Naive thymus-derived CD8-positive, alpha-beta T cell (primary cell): Measurements from ENCODE around the gene ARMC7. TPM values are rescaled to one million over a fixed set of nuclear protein-coding genes. Genes with fewer than 3 reads are reported as not detected.

Experiments used
- ATAC-seq, 2 donors: fragments of 150-1000 bp; cut with Tn5 transposase in 1 of 2; sonication (Bioruptor Pico), chemical (Tn5 transposase) in 1 of 2; 1 replicate in 1 of 2; 2 replicates in 1 of 2; pipeline ENCODE4 v1.10.0; 2021; ENCODE audit warnings: mild to moderate bottlenecking in 2 of 2, moderate library complexity in 2 of 2
- POLR2A ChIA-PET: fragments of 350-600 bp; sonication (Branson Sonifier 250); formaldehyde crosslinking; loops from one replicate; lab custom pipeline; 2021; ENCODE audit warnings: antibody characterized with exemption; lab: Charles Lee
- DNase-seq, 10 donors: peaks; one replicate each; pipeline versions ENCODE4 v3.0.0 to v3.0.0-alpha.2; 2020 to 2022
- H3K27ac Mint-ChIP-seq, 10 donors: one replicate each; pipeline ENCODE4 v1.8.0; 2020 to 2022; ENCODE audit warnings: mild to moderate bottlenecking in 10 of 10, mixed read lengths in 10 of 10, moderate library complexity in 4 of 10, inconsistent platforms in 1 of 10
- H3K27me3 Mint-ChIP-seq, 5 donors: one replicate each; pipeline ENCODE4 v1.8.0; 2021 to 2022; ENCODE audit warnings: mixed read lengths in 5 of 5
- H3K36me3 Mint-ChIP-seq, 3 donors: one replicate each; pipeline ENCODE4 v1.8.0; 2020 to 2022; ENCODE audit warnings: mixed read lengths in 3 of 3, mild to moderate bottlenecking in 2 of 3, inconsistent platforms in 1 of 3
- H3K4me1 Mint-ChIP-seq, 4 donors: one replicate each; pipeline ENCODE4 v1.8.0; 2021 to 2022; ENCODE audit warnings: mixed read lengths in 4 of 4
- H3K4me3 Mint-ChIP-seq, 10 donors: one replicate each; pipeline ENCODE4 v1.8.0; 2020 to 2022; ENCODE audit warnings: mild to moderate bottlenecking in 10 of 10, mixed read lengths in 10 of 10, moderate library complexity in 6 of 10, inconsistent platforms in 1 of 10
- H3K9me3 Mint-ChIP-seq, 9 donors: one replicate each; pipeline ENCODE4 v1.8.0; 2020 to 2022; ENCODE audit warnings: mixed read lengths in 9 of 9, mild to moderate bottlenecking in 3 of 9, inconsistent platforms in 1 of 9, moderate library complexity in 1 of 9
- polyA plus RNA-seq, 3 donors: library from polyadenylated mRNA; unstranded; fragments of 300-500 nt; fragmentation: Illumina TruSeq; gene quantifications; one replicate each; pipeline ENCODE4 v1.2.3, GENCODE V29; 2021
- total RNA-seq, 8 experiments: library from RNA in 2 of 8; stranded (reverse) in 2 of 8; gene quantifications; one replicate each; pipeline ENCODE4 v1.2.3 and lab custom pipeline; 2021 to 2026

Gene ARMC7
- total and polyA plus RNA-seq, 5 experiments from 2014 or later = 2.7 to 16.7 (median 3.3) TPM

GRCh38 chr17:75108193-75108592, 1.6 kb upstream of the ARMC7 start:
- POLR2A ChIA-PET = interaction anchor here (0.6 kb wide), 1 partner anchor 214 kb away, joined by 5 read pairs; no protein-coding TSS in a partner anchor
- Mint-ChIP-seq H3K4me3 (peak overlapping the region; percentile 60 to 93 (median 86)), H3K27ac (peak overlapping the region in 5 of 10 donors; percentile 17 to 92 (median 71))

GRCh38 chr17:75109046-75109406, 743 bp upstream of the ARMC7 start:
- Mint-ChIP-seq H3K36me3 (peaks cover 0 to 9% (median 0%) of the 10 kb centered on the region in 3 donors), H3K4me1 (peaks cover 15 to 33% (median 29%) of the 10 kb centered on the region in 4 donors), H3K27me3 (no peaks in the 10 kb centered on the region), H3K27ac (peak overlapping the region in 9 of 10 donors; percentile 17 to 93 (median 87)), H3K9me3 (no peaks in the 10 kb centered on the region), H3K4me3 (peak overlapping the region; percentile 79 to 93 (median 87))
- POLR2A ChIA-PET = interaction anchor here (0.6 to 3.5 kb wide), 16 partner anchors 12 to 297 kb away, joined by 3 to 26 read pairs (median 6); partner anchors contain the start of genes GRB2, MRPL58, NT5C and NUP85
- ATAC-seq = peak; percentile 9 to 39
- DNase-seq = peak in 4 of 10 donors; percentile 5 to 32 (median 30)

More at GRCh38 chr17:75108193-75108592, 1.6 kb upstream of the ARMC7 start:
- H3K36me3 Mint-ChIP-seq = peaks cover 0 to 8% (median 0%) of the 10 kb centered on the region in 3 donors
- no peaks in the 10 kb centered on the region for H3K27me3 Mint-ChIP-seq
- H3K9me3 Mint-ChIP-seq = no peaks in the 10 kb centered on the region
- H3K4me1 Mint-ChIP-seq = peaks cover 11 to 27% (median 26%) of the 10 kb centered on the region in 4 donors
- no peak for DNase-seq
- no peak for ATAC-seq

DNA sequence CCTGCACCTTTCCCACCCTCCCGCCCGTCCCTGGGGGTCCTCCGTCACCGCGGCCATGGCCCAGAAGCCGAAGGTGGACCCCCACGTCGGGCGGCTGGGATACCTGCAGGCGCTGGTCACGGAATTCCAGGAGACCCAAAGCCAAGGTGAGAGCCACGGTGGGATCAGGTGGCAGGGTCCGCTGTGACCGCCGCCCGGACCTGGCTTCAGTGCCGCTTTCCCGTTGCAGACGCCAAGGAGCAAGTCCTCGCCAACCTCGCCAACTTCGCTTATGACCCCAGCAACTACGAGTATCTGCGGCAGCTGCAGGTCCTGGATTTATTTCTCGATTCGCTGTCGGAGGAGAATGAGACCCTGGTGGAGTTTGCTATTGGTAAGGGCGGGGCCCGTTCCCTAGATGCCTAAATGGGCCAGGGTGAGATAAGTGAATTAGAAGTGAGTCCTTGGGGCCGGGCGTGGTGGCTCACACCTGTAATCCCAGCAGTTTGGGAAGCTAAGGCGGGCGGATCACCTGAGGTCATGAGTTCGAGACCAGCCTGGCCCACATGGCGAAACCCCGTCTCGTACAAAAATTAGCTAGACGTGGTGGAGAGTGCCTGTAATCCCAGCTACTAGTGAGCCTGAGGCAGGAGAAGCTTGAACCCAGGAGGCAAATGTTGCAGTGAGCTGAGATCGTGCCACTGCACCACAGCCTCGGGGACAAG, 617 bp downstream of the ARMC7 start:
- peak in 4 of 10 donors; percentile 5 to 31 (median 24) for DNase-seq
- H3K27ac Mint-ChIP-seq = peak overlapping the region; percentile 55 to 96 (median 90)
- H3K36me3 Mint-ChIP-seq = peaks cover 0 to 8% (median 0%) of the 10 kb centered on the region in 3 donors
- peak overlapping the region; percentile 82 to 93 (median 88) for H3K4me3 Mint-ChIP-seq
- peaks cover 20 to 45% (median 41%) of the 10 kb centered on the region in 4 donors for H3K4me1 Mint-ChIP-seq
- POLR2A ChIA-PET = interaction anchor here (0.6 to 3.5 kb wide), 19 partner anchors 18 to 295 kb away, joined by 3 to 26 read pairs (median 6); partner anchors contain the start of genes GRB2, MRPL58, NT5C and NUP85
- no peaks in the 10 kb centered on the region for H3K9me3 Mint-ChIP-seq
- no peaks in the 10 kb centered on the region for H3K27me3 Mint-ChIP-seq
- no peak for ATAC-seq

GRCh38 chr17:75111777-75112335, 2.1 kb downstream of the ARMC7 start:
- peak overlapping the region in 9 of 10 donors; percentile 61 to 87 (median 71) for H3K4me3 Mint-ChIP-seq
- peaks cover 20 to 53% (median 44%) of the 10 kb centered on the region in 4 donors for H3K4me1 Mint-ChIP-seq
- ATAC-seq (no peak), DNase-seq (no peak)
- POLR2A ChIA-PET = interaction anchor here (0.6 to 5.8 kb wide), 7 partner anchors 11 to 140 kb away, joined by 3 to 49 read pairs (median 8); partner anchors contain the start of genes MRPL58 and NT5C
- peaks cover 0 to 8% (median 0%) of the 10 kb centered on the region in 3 donors for H3K36me3 Mint-ChIP-seq
- no peaks in the 10 kb centered on the region for H3K9me3 Mint-ChIP-seq
- no peaks in the 10 kb centered on the region for H3K27me3 Mint-ChIP-seq
- H3K27ac Mint-ChIP-seq = peak overlapping the region; percentile 48 to 88 (median 78)

- Mint-ChIP-seq H3K27ac (peak overlapping the region; percentile 89 to 98 (median 94)), H3K9me3 (no peaks in the 10 kb centered on the region), H3K27me3 (no peaks in the 10 kb centered on the region), H3K36me3 (peaks cover 0 to 13% (median 1%) of the 10 kb centered on the region in 3 donors), H3K4me3 (peak overlapping the region; percentile 84 to 96 (median 90)), H3K4me1 (peaks cover 19 to 63% (median 40%) of the 10 kb centered on the region in 4 donors)
- DNase-seq (peak; percentile 79 to 95 (median 90)), ATAC-seq (peak; percentile 68 to 72)
- POLR2A ChIA-PET = interaction anchor here (0.5 to 5.8 kb wide), 25 partner anchors 10 to 671 kb away, joined by 3 to 49 read pairs (median 7); partner anchors contain the start of genes ATP5PD, GGA3, JPT1 and KCTD2
Measured at GRCh38 chr17:75113798-75114551, 4.2 kb downstream of the ARMC7 start.

DNA sequence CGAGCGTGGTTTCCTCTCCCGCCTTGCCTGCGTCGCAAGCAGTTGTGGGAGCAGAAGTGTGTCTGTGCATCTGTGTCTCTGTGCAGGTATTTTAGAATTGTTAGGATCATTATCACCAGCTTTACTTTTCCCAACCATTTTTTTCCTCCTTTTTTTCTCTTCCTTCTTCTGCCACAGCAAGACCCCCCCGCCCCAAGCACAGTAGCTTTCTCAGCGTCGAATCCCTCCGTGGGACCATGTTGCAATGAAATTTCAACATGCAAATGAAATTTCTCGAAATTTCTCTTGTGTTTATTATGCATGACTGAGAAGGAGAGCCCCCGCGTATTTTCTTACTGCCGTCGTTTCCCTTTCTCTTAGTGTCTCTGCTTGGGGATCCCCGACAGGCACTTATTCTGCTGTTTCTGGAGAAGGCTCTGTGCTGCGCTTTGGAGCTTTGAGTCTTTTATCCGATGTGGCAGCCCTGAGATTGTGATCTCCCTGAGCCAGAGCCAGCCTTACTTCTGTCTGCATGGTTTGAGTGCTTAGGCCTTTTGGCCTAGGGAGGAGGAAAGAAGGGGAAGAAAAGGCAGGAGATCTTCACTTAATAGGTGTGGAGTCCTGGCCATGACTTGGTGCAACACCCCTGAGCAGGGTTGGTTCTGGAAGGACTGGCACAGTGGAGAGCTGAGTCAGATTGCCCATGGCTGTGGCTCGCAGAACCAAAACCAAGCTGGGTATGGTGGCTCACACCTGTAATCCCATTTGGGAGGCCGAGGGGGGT, 5.0 kb downstream of the ARMC7 start:
- DNase-seq (no peak), ATAC-seq (peak in 1 of 2 donors; percentile 7)
- Mint-ChIP-seq H3K4me1 (peaks cover 19 to 62% (median 39%) of the 10 kb centered on the region in 4 donors), H3K9me3 (no peaks in the 10 kb centered on the region), H3K36me3 (peaks cover 0 to 15% (median 1%) of the 10 kb centered on the region in 3 donors), H3K27ac (peak overlapping the region; percentile 89 to 98 (median 94)), H3K4me3 (peak overlapping the region; percentile 84 to 96 (median 90)), H3K27me3 (no peaks in the 10 kb centered on the region)
- POLR2A ChIA-PET = interaction anchor here (0.5 to 5.8 kb wide), 24 partner anchors 9 to 1116 kb away, joined by 3 to 49 read pairs (median 8); partner anchors contain the start of genes ATP5PD, GGA3, JPT1 and KCTD2

DNA sequence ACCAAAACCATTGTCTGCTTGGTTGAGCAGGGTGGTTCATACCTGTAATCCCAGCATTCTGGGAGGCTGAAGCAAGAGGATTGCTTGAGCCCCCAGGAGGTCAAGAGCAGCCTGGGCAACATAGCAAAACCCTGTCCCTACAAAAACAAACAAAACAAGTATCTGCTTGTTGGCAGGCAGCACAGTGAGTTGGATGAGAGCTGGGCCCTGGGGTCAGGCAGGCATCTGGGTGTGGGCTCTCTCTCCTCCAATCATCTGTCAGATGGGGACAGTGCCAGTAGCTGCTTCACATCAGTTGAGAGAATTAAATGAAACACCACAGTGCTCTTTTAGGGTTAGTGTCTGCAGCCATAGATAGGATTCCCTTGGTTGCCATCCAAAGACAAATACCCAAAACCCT, 5.8 kb downstream of the ARMC7 start:
- H3K27ac Mint-ChIP-seq = peak overlapping the region in 3 of 10 donors; percentile 2 to 56 (median 49)
- H3K27me3 Mint-ChIP-seq = no peaks in the 10 kb centered on the region
- ATAC-seq (no peak), DNase-seq (no peak)
- POLR2A ChIA-PET = interaction anchor here (0.7 to 5.8 kb wide), 10 partner anchors 16 to 1117 kb away, joined by 3 to 49 read pairs (median 11); partner anchors contain the start of genes GGA3, JPT1, MIF4GD and MRPS7
- peaks cover 0 to 21% (median 1%) of the 10 kb centered on the region in 3 donors for H3K36me3 Mint-ChIP-seq
- peaks cover 18 to 61% (median 37%) of the 10 kb centered on the region in 4 donors for H3K4me1 Mint-ChIP-seq
- peak overlapping the region in 3 of 10 donors; percentile 7 to 24 (median 14) for H3K4me3 Mint-ChIP-seq
- H3K9me3 Mint-ChIP-seq = no peaks in the 10 kb centered on the region

- Mint-ChIP-seq H3K27me3 (no peaks in the 10 kb centered on the region), H3K9me3 (no peaks in the 10 kb centered on the region), H3K4me1 (peaks cover 17 to 58% (median 31%) of the 10 kb centered on the region in 4 donors), H3K27ac (no peak overlapping the region), H3K36me3 (peaks cover 0 to 28% (median 4%) of the 10 kb centered on the region in 3 donors), H3K4me3 (peak overlapping the region in 1 of 10 donors; percentile 39)
- ATAC-seq (no peak), DNase-seq (no peak)
- POLR2A ChIA-PET = interaction anchor here (1.2 to 5.8 kb wide), 2 partner anchors 15 to 54 kb away, joined by 3 to 49 read pairs; partner anchors contain the start of gene NT5C
Measured at GRCh38 chr17:75116737-75117136, 7.0 kb downstream of the ARMC7 start.

DNA sequence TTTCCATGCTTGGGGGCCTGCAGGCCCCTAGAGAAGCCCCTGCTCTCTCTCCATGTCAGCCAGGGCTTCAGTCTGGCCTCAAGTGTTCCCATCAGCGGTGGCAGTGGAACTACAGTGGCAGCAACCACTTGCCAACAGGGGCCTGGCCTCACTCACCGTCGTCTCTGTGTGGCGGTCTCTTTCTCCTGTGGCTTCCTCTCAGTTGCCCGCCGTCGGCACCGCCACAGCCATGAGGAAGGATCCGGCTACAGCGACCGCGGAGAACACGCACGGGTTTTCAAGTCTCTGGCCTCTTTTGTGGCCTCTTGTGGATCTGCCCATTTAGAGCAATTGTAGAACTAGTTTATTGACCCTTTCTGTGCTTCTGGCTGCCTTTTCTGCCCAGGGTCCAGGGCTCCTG, 8.5 kb downstream of the ARMC7 start:
- ATAC-seq (no peak), DNase-seq (no peak)
- H3K36me3 Mint-ChIP-seq = peaks cover 0 to 27% (median 4%) of the 10 kb centered on the region in 3 donors
- peak overlapping the region in 3 of 10 donors; percentile 23 to 72 (median 71) for H3K27ac Mint-ChIP-seq
- peaks cover 11 to 50% (median 25%) of the 10 kb centered on the region in 4 donors for H3K4me1 Mint-ChIP-seq
- H3K9me3 Mint-ChIP-seq = no peaks in the 10 kb centered on the region
- H3K4me3 Mint-ChIP-seq = peak overlapping the region in 1 of 10 donors; percentile 58
- POLR2A ChIA-PET = interaction anchor here (2.4 kb wide), 1 partner anchor 12 kb away, joined by 10 read pairs; the partner anchor contains the start of gene NT5C
- H3K27me3 Mint-ChIP-seq = no peaks in the 10 kb centered on the region

- Mint-ChIP-seq H3K9me3 (no peaks in the 10 kb centered on the region), H3K36me3 (peaks cover 0 to 18% (median 3%) of the 10 kb centered on the region in 3 donors), H3K27ac (peak overlapping the region in 7 of 10 donors; percentile 1 to 87 (median 50)), H3K4me1 (peaks cover 14 to 37% (median 28%) of the 10 kb centered on the region in 4 donors), H3K27me3 (no peaks in the 10 kb centered on the region), H3K4me3 (peak overlapping the region in 2 of 10 donors; percentile 14 to 44)
- POLR2A ChIA-PET = interaction anchor here (0.6 to 2.5 kb wide), 5 partner anchors 10 to 112 kb away, joined by 3 to 7 read pairs (median 4); partner anchors contain the start of gene MRPL58
- ATAC-seq = peak in 1 of 2 donors; percentile 41
- DNase-seq = no peak
Measured at GRCh38 chr17:75124041-75124818, 14.5 kb downstream of the ARMC7 start.
